GM18520 (cell line): ENCODE data around the gene ATPAF2.
A peak's percentile ranks its signal among the peaks of the same experiment; 100 is the strongest.

Source experiments
- ATAC-seq: cut with Tn5 transposase; IDR thresholded peaks from one replicate; pipeline ENCODE4 v1.9.1; 2021; ENCODE audit not compliant: unreplicated experiment

ATPAF2 gene

GRCh38 chr17:18038861-18039534 is at the start of gene ATPAF2, which contains the start of gene GID4:
ATPAF2 (minus strand) TSS chr17:18039168; CDS start chr17:18039013, 155 bp downstream.
GID4 (plus strand) TSS chr17:18039408; CDS start chr17:18039465, 57 bp downstream.
- ATAC-seq, result peak; percentile 89

GRCh38 chr17:18087610-18088491 is 48.9 kb upstream of the ATPAF2 start, which contains the start of gene DRG2:
DRG2 (plus strand) TSS chr17:18087948; CDS start chr17:18088024, 76 bp downstream.
- ATAC-seq, result peak; percentile 83

GRCh38 chr17:18084256-18084655 is 45.3 kb upstream of the ATPAF2 start:
- ATAC-seq, result no peak

GRCh38 chr17:18079543-18079942 is 40.6 kb upstream of the ATPAF2 start:
- ATAC-seq, result no peak

- no peak for ATAC-seq
These were observed 38.0 kb upstream of the ATPAF2 start for GRCh38 chr17:18076936-18077335.

- ATAC-seq, result no peak
These were observed 35.8 kb upstream of the ATPAF2 start for GRCh38 chr17:18074566-18075272.

GRCh38 chr17:18071751-18072150 is 32.8 kb upstream of the ATPAF2 start:
- ATAC-seq, result no peak

- ATAC-seq, result no peak
These were observed 31.9 kb upstream of the ATPAF2 start for GRCh38 chr17:18070861-18071340.

GRCh38 chr17:18069101-18069500 is 30.1 kb upstream of the ATPAF2 start:
- ATAC-seq, result no peak

- ATAC-seq, result no peak
These were observed 27.9 kb upstream of the ATPAF2 start for GRCh38 chr17:18066866-18067265.

GRCh38 chr17:18065546-18065945 is 26.6 kb upstream of the ATPAF2 start:
- ATAC-seq, result no peak

GRCh38 chr17:18064053-18064452 is 25.1 kb upstream of the ATPAF2 start:
- no peak for ATAC-seq

GRCh38 chr17:18059283-18059682 is 20.3 kb upstream of the ATPAF2 start:
- no peak for ATAC-seq

- ATAC-seq, result no peak
These were observed 17.2 kb upstream of the ATPAF2 start for GRCh38 chr17:18056214-18056613.

- ATAC-seq, result no peak
These were observed 16.6 kb upstream of the ATPAF2 start for GRCh38 chr17:18055597-18055996.

- no peak for ATAC-seq
These were observed 6.9 kb upstream of the ATPAF2 start for GRCh38 chr17:18045691-18046350.

- no peak for ATAC-seq
These were observed 5.6 kb upstream of the ATPAF2 start for GRCh38 chr17:18044609-18045008.

- no peak for ATAC-seq
These were observed 4.5 kb upstream of the ATPAF2 start for GRCh38 chr17:18043491-18043890.

- ATAC-seq, result no peak
These were observed 4.0 kb upstream of the ATPAF2 start for GRCh38 chr17:18042983-18043382.

- no peak for ATAC-seq
These were observed 2.8 kb upstream of the ATPAF2 start for GRCh38 chr17:18041776-18042175.
